ENCODE measurements around the gene PCDHGC5. TPM values are rescaled to one million over a fixed set of nuclear protein-coding genes. Genes with fewer than 3 reads are reported as not detected.
A peak's percentile ranks its signal among the peaks of the same experiment; 100 is the strongest.

The PCDHGC5 gene
- total RNA-seq, 3 donors from 2014 or later: 2.1 to 3.5 (median 3.3) TPM

DNA sequence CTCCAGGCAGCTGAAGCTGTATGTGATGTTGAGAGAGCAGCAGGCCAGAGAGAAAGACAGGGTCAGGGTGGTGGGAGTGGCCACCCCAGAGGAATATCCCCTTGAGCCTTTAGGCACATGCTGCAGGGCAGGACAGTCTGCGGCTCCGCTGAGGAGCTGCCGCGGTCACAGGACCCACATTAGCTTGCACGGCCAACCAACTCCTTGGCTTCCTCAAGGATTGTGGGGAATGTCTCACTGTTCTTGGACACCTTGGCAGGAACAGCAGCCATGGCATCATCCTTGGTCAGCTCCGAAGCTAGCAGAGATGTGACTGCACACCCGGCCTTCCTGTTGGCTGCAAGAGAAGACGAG, 27.8 kb downstream of the PCDHGC5 start:
- peak overlapping the region; percentile 52 to 90 for H3K27ac ChIP-seq
- DNase-seq (ENCODE audit: low spot score in 2 of 2): no peak
- H3K27me3 ChIP-seq: no peaks in the 10 kb centered on the region
- no peaks in the 10 kb centered on the region for H3K36me3 ChIP-seq
- no peaks in the 10 kb centered on the region for H3K9me3 ChIP-seq
- intact Hi-C loops (cut with DNase I; ENCODE audit: low total_unique reads): no loop called here
- TF ChIP-seq POLR2A (IDR thresholded peaks at IDR 0.05): no peak
- no peak for TF ChIP-seq POLR2AphosphoS5 (IDR thresholded peaks at IDR 0.05)
- TF ChIP-seq, protein P1, sequence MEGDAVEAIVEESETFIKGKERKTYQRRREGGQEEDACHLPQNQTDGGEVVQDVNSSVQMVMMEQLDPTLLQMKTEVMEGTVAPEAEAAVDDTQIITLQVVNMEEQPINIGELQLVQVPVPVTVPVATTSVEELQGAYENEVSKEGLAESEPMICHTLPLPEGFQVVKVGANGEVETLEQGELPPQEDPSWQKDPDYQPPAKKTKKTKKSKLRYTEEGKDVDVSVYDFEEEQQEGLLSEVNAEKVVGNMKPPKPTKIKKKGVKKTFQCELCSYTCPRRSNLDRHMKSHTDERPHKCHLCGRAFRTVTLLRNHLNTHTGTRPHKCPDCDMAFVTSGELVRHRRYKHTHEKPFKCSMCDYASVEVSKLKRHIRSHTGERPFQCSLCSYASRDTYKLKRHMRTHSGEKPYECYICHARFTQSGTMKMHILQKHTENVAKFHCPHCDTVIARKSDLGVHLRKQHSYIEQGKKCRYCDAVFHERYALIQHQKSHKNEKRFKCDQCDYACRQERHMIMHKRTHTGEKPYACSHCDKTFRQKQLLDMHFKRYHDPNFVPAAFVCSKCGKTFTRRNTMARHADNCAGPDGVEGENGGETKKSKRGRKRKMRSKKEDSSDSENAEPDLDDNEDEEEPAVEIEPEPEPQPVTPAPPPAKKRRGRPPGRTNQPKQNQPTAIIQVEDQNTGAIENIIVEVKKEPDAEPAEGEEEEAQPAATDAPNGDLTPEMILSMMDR (IDR thresholded peaks at IDR 0.05): no peak
- peaks cover 7 to 15% of the 10 kb centered on the region in 2 donors for H3K4me1 ChIP-seq
- no peak overlapping the region for H3K4me3 ChIP-seq

DNA sequence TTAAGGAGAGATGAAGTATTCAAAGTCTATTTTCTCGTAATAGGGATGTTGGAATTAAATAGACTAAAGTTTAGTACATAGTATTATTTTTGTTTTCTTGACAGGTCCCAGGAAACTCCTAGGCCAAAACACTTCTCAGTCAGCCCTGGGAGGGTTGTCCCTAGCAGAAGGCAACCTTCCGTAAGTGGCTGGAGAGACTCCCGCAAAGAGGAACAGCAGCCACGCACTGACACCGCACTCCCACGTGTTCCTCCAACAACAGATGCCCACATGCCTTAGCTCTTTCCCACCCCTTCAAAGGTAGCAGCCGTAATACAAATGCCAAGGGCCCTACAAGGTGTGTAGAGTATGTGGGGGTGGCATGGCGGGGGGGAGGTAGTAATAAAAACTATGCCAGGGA, 28.4 kb downstream of the PCDHGC5 start:
- no peaks in the 10 kb centered on the region for H3K9me3 ChIP-seq
- H3K4me3 ChIP-seq: no peak overlapping the region
- TF ChIP-seq POLR2A (IDR thresholded peaks at IDR 0.05): no peak
- no peak for TF ChIP-seq POLR2AphosphoS5 (IDR thresholded peaks at IDR 0.05)
- TF ChIP-seq, protein P1 (IDR thresholded peaks at IDR 0.05): no peak
- peak overlapping the region in 1 of 2 donors; percentile 52 for H3K27ac ChIP-seq
- no peaks in the 10 kb centered on the region for H3K36me3 ChIP-seq
- H3K27me3 ChIP-seq: no peaks in the 10 kb centered on the region
- H3K4me1 ChIP-seq: peaks cover 7 to 21% of the 10 kb centered on the region in 2 donors
- no peak for DNase-seq (ENCODE audit: low spot score in 2 of 2)
- intact Hi-C loops (cut with DNase I; ENCODE audit: low total_unique reads): no loop called here

DNA sequence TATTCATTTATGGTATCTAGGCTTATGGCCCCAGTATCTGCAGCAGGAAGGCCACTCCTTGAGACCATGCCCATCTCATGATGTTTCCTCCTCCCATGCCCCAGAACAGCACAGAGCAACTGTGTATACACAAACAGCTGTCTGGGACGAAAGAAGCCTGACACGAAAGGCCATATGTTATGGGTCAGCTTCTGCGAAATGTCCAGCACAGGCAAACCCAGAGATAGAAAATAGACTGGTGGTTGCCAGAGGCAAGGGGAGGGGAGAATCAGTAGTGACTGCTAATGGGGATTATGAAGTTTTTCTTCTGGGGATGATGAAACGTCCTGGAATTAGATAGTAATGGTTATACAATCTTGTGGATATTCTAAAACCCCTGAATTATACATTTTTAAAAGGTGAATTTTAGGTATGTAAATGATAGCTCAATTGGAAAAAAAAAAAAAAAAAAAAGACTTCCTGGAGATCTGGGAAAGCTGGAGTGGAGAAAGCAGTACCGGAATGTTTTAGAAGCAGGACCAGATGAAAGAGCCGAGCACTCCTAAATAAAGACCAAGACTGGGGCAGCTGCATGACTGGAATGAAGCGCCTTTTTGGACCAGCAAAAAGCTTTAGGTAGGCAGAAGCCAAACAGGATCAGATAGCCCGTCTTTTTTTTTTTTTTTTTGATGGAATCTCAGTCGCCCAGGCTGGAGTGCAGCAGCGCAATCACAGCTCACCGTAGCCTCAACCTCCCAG, 29.2 kb downstream of the PCDHGC5 start:
- no peak for DNase-seq (ENCODE audit: low spot score in 2 of 2)
- peaks cover 7 to 21% of the 10 kb centered on the region in 2 donors for H3K4me1 ChIP-seq
- intact Hi-C loops (cut with DNase I; ENCODE audit: low total_unique reads): no loop called here
- H3K4me3 ChIP-seq: no peak overlapping the region
- H3K36me3 ChIP-seq: no peaks in the 10 kb centered on the region
- H3K27me3 ChIP-seq: no peaks in the 10 kb centered on the region
- H3K27ac ChIP-seq: no peak overlapping the region
- H3K9me3 ChIP-seq: no peaks in the 10 kb centered on the region
- TF ChIP-seq, protein P1 (IDR thresholded peaks at IDR 0.05): no peak
- TF ChIP-seq POLR2AphosphoS5 (IDR thresholded peaks at IDR 0.05) (no peak), POLR2A (IDR thresholded peaks at IDR 0.05) (no peak)

DNA sequence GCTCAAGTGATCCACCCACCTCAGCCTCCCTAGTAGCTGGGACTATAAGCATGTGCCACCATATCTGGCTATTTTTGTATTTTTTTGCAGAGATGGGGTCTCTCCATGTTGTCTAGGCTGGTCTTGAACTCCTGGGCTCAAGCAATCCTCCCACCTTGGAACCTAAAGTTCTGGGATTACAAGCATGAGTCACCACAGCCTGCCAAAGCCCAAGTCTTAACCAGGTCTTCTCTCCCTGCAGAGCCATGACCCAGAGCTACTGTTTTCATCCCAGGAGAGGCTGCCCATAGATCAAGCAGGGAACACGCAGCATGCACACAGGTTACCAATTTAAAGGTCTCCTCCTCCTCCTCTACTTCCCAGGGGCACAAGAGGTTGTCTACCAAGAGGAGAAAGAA, 29.7 kb downstream of the PCDHGC5 start:
- H3K4me1 ChIP-seq: peaks cover 7 to 21% of the 10 kb centered on the region in 2 donors
- no peaks in the 10 kb centered on the region for H3K27me3 ChIP-seq
- intact Hi-C loops (cut with DNase I; ENCODE audit: low total_unique reads): no loop called here
- H3K27ac ChIP-seq: no peak overlapping the region
- no peak for DNase-seq (ENCODE audit: low spot score in 2 of 2)
- no peaks in the 10 kb centered on the region for H3K36me3 ChIP-seq
- H3K9me3 ChIP-seq: no peaks in the 10 kb centered on the region
- H3K4me3 ChIP-seq: no peak overlapping the region
- no peak for TF ChIP-seq POLR2A (IDR thresholded peaks at IDR 0.05)
- no peak for TF ChIP-seq POLR2AphosphoS5 (IDR thresholded peaks at IDR 0.05)
- TF ChIP-seq, protein P1 (IDR thresholded peaks at IDR 0.05): no peak

DNA sequence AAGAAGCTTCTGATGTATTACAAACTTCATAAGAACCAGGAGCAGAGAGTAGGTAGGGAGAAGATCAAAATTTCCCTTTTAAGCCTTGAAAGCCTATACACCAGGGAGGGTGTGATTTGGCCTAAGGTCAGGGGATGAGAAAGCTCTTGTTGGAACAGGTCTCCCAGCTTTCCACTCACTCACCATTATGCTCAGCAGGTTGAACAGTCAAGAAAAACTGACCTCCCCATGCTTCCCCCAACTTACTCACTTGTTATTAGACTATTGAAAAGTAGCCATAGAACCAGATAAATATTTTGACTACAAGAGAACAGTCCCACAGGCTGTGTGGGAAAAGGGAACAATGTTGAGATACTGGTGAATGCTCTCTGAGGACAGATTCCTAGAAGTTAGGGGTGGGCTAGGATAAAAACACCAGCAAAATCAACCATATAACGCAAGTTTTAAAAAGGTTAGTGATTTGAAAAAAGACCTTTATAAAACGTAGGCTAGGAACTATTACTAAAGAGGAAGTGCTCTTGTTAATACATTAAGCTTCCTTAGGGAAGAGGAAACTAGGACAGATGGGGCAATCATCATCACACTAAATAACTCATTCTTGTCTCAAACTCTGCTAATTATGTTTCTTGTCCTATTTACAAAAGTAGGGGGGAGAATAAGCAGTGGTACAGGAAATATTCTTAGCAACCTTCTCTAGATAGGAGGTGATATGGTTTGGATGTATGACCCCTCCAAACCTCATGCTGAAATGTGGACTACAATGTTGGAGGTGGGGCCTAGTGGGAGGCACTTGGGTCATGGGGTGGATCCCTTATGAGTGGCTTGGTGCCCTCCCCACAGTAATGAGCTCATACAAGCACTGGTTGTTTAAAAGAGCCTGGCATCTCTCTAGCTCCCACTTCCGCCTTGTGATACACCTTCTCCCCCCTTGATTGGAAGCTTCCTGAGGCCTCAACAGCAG, 31.0 kb downstream of the PCDHGC5 start:
- intact Hi-C loops (cut with DNase I; ENCODE audit: low total_unique reads): no loop called here

More for the DNA sequence above, 31.0 kb downstream of the PCDHGC5 start:
- Histone ChIP-seq H3K36me3 (no peaks in the 10 kb centered on the region), H3K4me3 (no peak overlapping the region), H3K9me3 (no peaks in the 10 kb centered on the region), H3K27me3 (no peaks in the 10 kb centered on the region), H3K27ac (peak overlapping the region in 1 of 2 donors; percentile 92), H3K4me1 (peaks cover 0 to 13% of the 10 kb centered on the region in 2 donors)
- TF ChIP-seq POLR2AphosphoS5 (IDR thresholded peaks at IDR 0.05) (no peak), POLR2A (IDR thresholded peaks at IDR 0.05) (no peak)
- TF ChIP-seq, protein P1 (IDR thresholded peaks at IDR 0.05): no peak
- DNase-seq (ENCODE audit: low spot score in 2 of 2): no peak

Data from breast epithelium (tissue), 4 donors.